EH (cell line): Measurements from ENCODE around the gene COA8.

Experiments
- DNase-seq: peaks from one replicate; pipeline ENCODE4 v3.0.0-alpha.2; 2015; ENCODE audit warnings: low read depth

The COA8 gene

GRCh38 chr14:103549361-103550311 lies 13.1 kb upstream of the COA8 start:
- no peak for DNase-seq

- DNase-seq = no peak
These were observed 12.1 kb upstream of the COA8 start for GRCh38 chr14:103550451-103551337.

- no peak for DNase-seq
These were observed 11.4 kb upstream of the COA8 start for GRCh38 chr14:103551338-103551762.

GRCh38 chr14:103552011-103552845 lies 10.5 kb upstream of the COA8 start:
- DNase-seq = peak; percentile 80

- no peak for DNase-seq
These were observed 9.9 kb upstream of the COA8 start for GRCh38 chr14:103552846-103553210.

GRCh38 chr14:103555559-103556337 lies 7.0 kb upstream of the COA8 start:
- DNase-seq = no peak

- DNase-seq = no peak
These were observed 5.6 kb upstream of the COA8 start for GRCh38 chr14:103556946-103557758.

GRCh38 chr14:103558071-103558882 lies 4.5 kb upstream of the COA8 start:
- DNase-seq = peak; percentile 57

GRCh38 chr14:103559766-103560165 lies 3.0 kb upstream of the COA8 start:
- DNase-seq = no peak

GRCh38 chr14:103560691-103561090 lies 2.1 kb upstream of the COA8 start:
- no peak for DNase-seq

GRCh38 chr14:103561381-103562178 lies 1.2 kb upstream of the COA8 start:
- peak; percentile 59 for DNase-seq

- DNase-seq = peak; percentile 61
These were observed 656 bp upstream of the COA8 start for GRCh38 chr14:103562179-103562428.

- DNase-seq = no peak
These were observed 463 bp downstream of the COA8 start for GRCh38 chr14:103563226-103563620.

- DNase-seq = no peak
These were observed 1.2 kb downstream of the COA8 start for GRCh38 chr14:103563844-103564505.

- no peak for DNase-seq
These were observed 6.2 kb downstream of the COA8 start for GRCh38 chr14:103568952-103569351.

GRCh38 chr14:103569408-103569807 lies 6.6 kb downstream of the COA8 start:
- no peak for DNase-seq

GRCh38 chr14:103574104-103574503 lies 11.3 kb downstream of the COA8 start:
- no peak for DNase-seq

- DNase-seq = no peak
These were observed 12.0 kb downstream of the COA8 start for GRCh38 chr14:103574707-103575285.
